Calu3 (cell line): ENCODE data around the gene MOSPD3. TPM values are rescaled to one million over a fixed set of nuclear protein-coding genes. Genes with fewer than 3 reads are reported as not detected.

Source experiments
- BruUV-seq: library from RNA; stranded (reverse); fragments of 400-500 nt; replicated peaks from 2 replicates; lab custom pipeline; 2021; lab: Mats Ljungman, UMichigan
- CTCF ChIA-PET: fragments of 300-600 bp; sonication (Branson Sonifier 250); formaldehyde crosslinking; loops from one replicate; lab custom pipeline; 2022; ENCODE audit warnings: antibody characterized with exemption; lab: Charles Lee
- DNase-seq: peaks from one replicate; pipeline ENCODE4 v3.0.0; 2022
- H3K27ac Mint-ChIP-seq: one replicate; pipeline ENCODE4 v1.8.0; 2022; ENCODE audit warnings: mixed read lengths; ENCODE audit not compliant: unreplicated experiment
- H3K27me3 Mint-ChIP-seq: one replicate; pipeline ENCODE4 v1.8.0; 2022; ENCODE audit warnings: mixed read lengths; ENCODE audit not compliant: unreplicated experiment
- H3K36me3 Mint-ChIP-seq: one replicate; pipeline ENCODE4 v1.8.0; 2022; ENCODE audit warnings: mild to moderate bottlenecking, moderate library complexity, mixed read lengths; ENCODE audit not compliant: insufficient read depth, unreplicated experiment
- H3K4me1 Mint-ChIP-seq: one replicate; pipeline ENCODE4 v1.8.0; 2022; ENCODE audit warnings: mild to moderate bottlenecking, low read depth, mixed read lengths; ENCODE audit not compliant: unreplicated experiment
- H3K4me3 Mint-ChIP-seq: one replicate; pipeline ENCODE4 v1.8.0; 2022; ENCODE audit warnings: mild to moderate bottlenecking, low read depth, moderate library complexity, mixed read lengths; ENCODE audit not compliant: unreplicated experiment
- H3K9me3 Mint-ChIP-seq: one replicate; pipeline ENCODE4 v1.8.0; 2022; ENCODE audit warnings: low read depth, mixed read lengths; ENCODE audit not compliant: unreplicated experiment
- CTCF ChIP-seq: fragments of 200-600 bp; IDR thresholded peaks from one replicate; pipeline ENCODE4 v1.8.0; 2022; ENCODE audit warnings: antibody characterized with exemption; ENCODE audit not compliant: unreplicated experiment
- intact Hi-C: fragments of 100-400 bp; cut with micrococcal nuclease; formaldehyde crosslinking; loops from one replicate; pipeline ENCODE4 v1.10.0; 2022; ENCODE audit not compliant: unreplicated experiment
- total RNA-seq: library from RNA; stranded (reverse); gene quantifications from 2 replicates; pipeline ENCODE4 v1.2.3, GENCODE V29; 2022

Gene MOSPD3
- total RNA-seq, 1 experiment from 2014 or later = 11.7 TPM

DNA sequence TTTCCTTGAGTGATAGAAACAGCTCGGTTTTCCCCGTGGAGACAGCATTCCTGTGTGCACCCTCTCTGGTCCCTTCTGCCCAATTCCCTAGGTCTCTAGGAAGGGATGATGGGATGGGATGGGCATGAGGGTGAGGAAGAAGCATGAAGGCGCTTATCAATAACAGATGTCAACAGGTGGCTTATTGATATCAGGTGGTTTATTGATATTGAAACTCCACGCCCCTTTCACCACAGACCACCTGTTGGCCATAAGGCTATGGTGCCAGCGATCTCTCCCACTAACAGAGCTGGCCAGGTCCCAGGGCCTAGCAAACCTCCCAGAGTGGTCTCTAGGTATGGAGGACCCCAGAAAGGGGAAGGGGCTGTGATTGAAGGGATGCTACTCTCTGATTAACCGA is 7.9 kb downstream of the MOSPD3 start:
- H3K9me3 Mint-ChIP-seq = no peaks in the 10 kb centered on the region
- no peak for TF ChIP-seq CTCF
- H3K27me3 Mint-ChIP-seq = no peaks in the 10 kb centered on the region
- intact Hi-C loops = no loop called here
- H3K27ac Mint-ChIP-seq = no peak overlapping the region
- no peaks in the 10 kb centered on the region for H3K4me1 Mint-ChIP-seq
- no peaks in the 10 kb centered on the region for H3K36me3 Mint-ChIP-seq
- BruUV-seq = no TSS peak
- H3K4me3 Mint-ChIP-seq = no peak overlapping the region
- no peak for DNase-seq
- CTCF ChIA-PET = no interaction called here

DNA sequence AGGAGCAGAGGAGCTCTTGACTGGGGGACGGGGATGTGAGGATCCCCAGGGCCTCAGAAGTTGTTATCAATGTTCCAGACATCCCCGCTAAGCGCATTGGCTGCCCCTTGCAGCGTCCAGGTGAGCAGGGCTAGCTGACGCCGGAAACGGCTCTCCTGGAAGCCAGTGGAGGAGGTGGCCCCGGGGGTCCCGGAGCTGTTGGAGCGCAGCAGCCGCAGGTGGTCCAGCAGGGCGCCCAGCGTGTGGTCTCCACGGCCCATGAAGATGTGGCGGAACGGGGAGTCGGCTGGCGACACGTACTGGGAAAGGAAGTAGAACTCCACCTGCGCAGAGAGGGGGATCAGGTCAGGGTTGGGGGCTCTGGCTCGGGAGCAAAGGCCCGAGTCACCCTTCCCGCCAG is 8.5 kb downstream of the MOSPD3 start:
- Mint-ChIP-seq H3K4me1 (no peaks in the 10 kb centered on the region), H3K36me3 (no peaks in the 10 kb centered on the region), H3K9me3 (no peaks in the 10 kb centered on the region), H3K27ac (no peak overlapping the region), H3K4me3 (no peak overlapping the region), H3K27me3 (no peaks in the 10 kb centered on the region)
- intact Hi-C loops = no loop called here
- CTCF ChIA-PET = no interaction called here
- TF ChIP-seq CTCF = no peak
- no peak for DNase-seq
- BruUV-seq = no TSS peak

GRCh38 chr7:100621554-100621953 is 9.2 kb downstream of the MOSPD3 start:
- intact Hi-C loops = no loop called here
- DNase-seq = no peak
- Mint-ChIP-seq H3K27me3 (no peaks in the 10 kb centered on the region), H3K4me3 (no peak overlapping the region), H3K27ac (no peak overlapping the region), H3K9me3 (no peaks in the 10 kb centered on the region), H3K4me1 (no peaks in the 10 kb centered on the region), H3K36me3 (no peaks in the 10 kb centered on the region)
- CTCF ChIA-PET = no interaction called here
- no TSS peak for BruUV-seq
- no peak for TF ChIP-seq CTCF

- intact Hi-C loops = no loop called here
- Mint-ChIP-seq H3K36me3 (no peaks in the 10 kb centered on the region), H3K27ac (no peak overlapping the region), H3K27me3 (no peaks in the 10 kb centered on the region), H3K4me1 (no peaks in the 10 kb centered on the region), H3K4me3 (no peak overlapping the region), H3K9me3 (no peaks in the 10 kb centered on the region)
- DNase-seq = no peak
- BruUV-seq = no TSS peak
- TF ChIP-seq CTCF = no peak
- CTCF ChIA-PET = interaction anchor here (0.7 kb wide), 1 partner anchor 11 kb away, joined by 4 read pairs; no protein-coding TSS in a partner anchor
Measured at GRCh38 chr7:100623951-100624824, 11.8 kb downstream of the MOSPD3 start.
